Keratinocyte (primary cell): ENCODE results near the gene KCNMA1. TPM values are rescaled to one million over a fixed set of nuclear protein-coding genes. Genes with fewer than 3 reads are reported as not detected.

Experiments used
- DNase-seq: peaks from one replicate; pipeline ENCODE4 v3.0.0-alpha.2; 2011; ENCODE audit warnings: low read depth, missing footprints, low spot score
- FAIRE-seq: peaks from 2 replicates; lab custom pipeline; 2011; peaks lifted over from hg19 to GRCh38; lab: Jason Lieb, UNC
- H2AFZ ChIP-seq: 2 replicates; pipeline ENCODE4 v1.6.0; 2012; ENCODE audit warnings: low read length, control low read depth, inconsistent platforms; ENCODE audit not compliant: control insufficient read depth
- H3K27ac ChIP-seq: 2 replicates; pipeline ENCODE4 v1.5.1; 2011; ENCODE audit warnings: low read length; ENCODE audit not compliant: control insufficient read depth, insufficient read depth
- H3K27me3 ChIP-seq: 3 replicates; pipeline ENCODE4 v1.6.0; 2011; ENCODE audit warnings: low read length; ENCODE audit not compliant: control insufficient read depth, insufficient read depth; ENCODE audit errors: extremely low read depth
- H3K36me3 ChIP-seq, 2 experiments: 2 replicates in 1 of 2; 3 replicates in 1 of 2; pipeline ENCODE4 v1.5.1; 2011; ENCODE audit warnings: low read length in 2 of 2, mild to moderate bottlenecking in 1 of 2; ENCODE audit not compliant: control insufficient read depth in 2 of 2, insufficient read depth in 2 of 2; ENCODE audit errors: extremely low read depth in 1 of 2
- H3K4me1 ChIP-seq: 3 replicates; pipeline ENCODE4 v1.5.1; 2011; ENCODE audit warnings: low read length; ENCODE audit not compliant: control insufficient read depth, insufficient read depth; ENCODE audit errors: extremely low read depth
- H3K4me2 ChIP-seq: 3 replicates; pipeline ENCODE4 v1.6.0; 2011; ENCODE audit warnings: low read depth, low read length; ENCODE audit not compliant: control insufficient read depth, insufficient read depth; ENCODE audit errors: extremely low read depth
- H3K4me3 ChIP-seq, 3 experiments: fragments of 200-600 bp in 1 of 3; sonication (generic) in 1 of 3; 2 replicates in 2 of 3; 3 replicates in 1 of 3; pipeline ENCODE4 v1.5.1; 2011 to 2016; ENCODE audit warnings: low read length in 3 of 3, mild to moderate bottlenecking in 3 of 3, control low read depth in 2 of 3, inconsistent platforms in 1 of 3, low read depth in 1 of 3, mixed read lengths in 1 of 3, mixed run types in 1 of 3, moderate library complexity in 1 of 3; ENCODE audit not compliant: control insufficient read depth in 2 of 3, insufficient read depth in 2 of 3; ENCODE audit errors: extremely low read depth in 1 of 3
- H3K79me2 ChIP-seq: 2 replicates; pipeline ENCODE4 v1.6.0; 2012; ENCODE audit warnings: low read length; ENCODE audit not compliant: control insufficient read depth, insufficient read depth
- H3K9ac ChIP-seq: 3 replicates; pipeline ENCODE4 v1.6.0; 2011; ENCODE audit warnings: low read length; ENCODE audit not compliant: control insufficient read depth, insufficient read depth; ENCODE audit errors: extremely low read depth
- H3K9me1 ChIP-seq: 3 replicates; pipeline ENCODE4 v1.6.0; 2011; ENCODE audit warnings: low read length; ENCODE audit not compliant: control insufficient read depth, insufficient read depth; ENCODE audit errors: extremely low read depth
- H3K9me3 ChIP-seq: 2 replicates; pipeline ENCODE4 v1.5.1; 2012; ENCODE audit warnings: low read depth, low read length; ENCODE audit not compliant: control insufficient read depth
- H4K20me1 ChIP-seq: 3 replicates; pipeline ENCODE4 v1.6.0; 2011; ENCODE audit warnings: low read length; ENCODE audit not compliant: control insufficient read depth, insufficient read depth; ENCODE audit errors: extremely low read depth
- EZH2 ChIP-seq: IDR thresholded peaks from one replicate; pipeline ENCODE4 v1.6.1; 2012; ENCODE audit warnings: inconsistent platforms, mild to moderate bottlenecking, low read length, moderate library complexity
- dilution Hi-C: fragments of 300-500 bp; cut with MboI; formaldehyde crosslinking; loops from one replicate; pipeline ENCODE4 v1.7.0; 2020; ENCODE audit warnings: low sequenced_read_pairs; ENCODE audit not compliant: extremely low pct_ligation_motif_present
- polyA plus RNA-seq, 5 experiments: library from polyadenylated mRNA; depleted of rRNA in 3 of 5; stranded (reverse) in 3 of 5; stranded (forward) in 1 of 5; unstranded in 1 of 5; fragments of >200 nt; gene quantifications; 1 replicate in 1 of 5; 2 replicates in 3 of 5; 3 replicates in 1 of 5; pipeline versions ENCODE4 v1.2.1 to v1.2.3, GENCODE V29; 2011 to 2012; ENCODE audit warnings: missing spikeins in 2 of 5, low read depth in 1 of 5, low replicate concordance in 1 of 5
- TF ChIP-seq, protein P1 (sequence below), 3 experiments: IDR thresholded peaks in 1 of 3; conservative IDR thresholded peaks in 1 of 3; optimal IDR thresholded peaks in 1 of 3; 2 replicates in 2 of 3; 3 replicates in 1 of 3; pipeline versions ENCODE3 to v1.5.1; 2011; ENCODE audit warnings: low read length in 3 of 3, mild to moderate bottlenecking in 3 of 3, moderate library complexity in 2 of 3, control low read depth in 1 of 3, inconsistent platforms in 1 of 3; ENCODE audit not compliant: insufficient read depth in 2 of 3; ENCODE audit errors: extremely low read depth in 1 of 3

KCNMA1 gene
- polyA plus RNA-seq, 1 donor (not counting 4 experiments of a cell fraction or from before 2014, with no cell fraction given), result 6.3 TPM

DNA sequence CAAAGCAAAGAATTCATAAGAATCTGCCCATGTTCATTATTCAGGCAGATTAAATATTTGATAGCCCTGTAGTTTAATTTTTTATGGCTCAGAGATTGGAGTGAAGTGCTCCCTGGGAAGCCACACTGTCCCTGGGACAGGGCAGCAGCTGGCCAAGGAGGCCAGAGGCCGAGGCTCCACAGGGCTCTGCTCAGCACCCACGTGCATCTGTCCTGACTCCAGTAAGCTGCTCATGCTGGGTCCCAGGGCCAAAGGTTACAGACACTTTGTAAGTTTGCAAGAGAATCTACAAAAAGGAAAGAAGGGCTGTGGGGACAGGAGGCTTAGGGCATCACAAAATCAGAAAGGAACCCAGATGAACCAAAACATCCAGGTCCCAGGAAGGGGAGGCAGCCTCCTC lies 155.5 kb downstream of the KCNMA1 start:
- no peaks in the 10 kb centered on the region for H3K9me1 ChIP-seq
- DNase-seq (no peak), FAIRE-seq (no peak)
- TF ChIP-seq, protein P1, sequence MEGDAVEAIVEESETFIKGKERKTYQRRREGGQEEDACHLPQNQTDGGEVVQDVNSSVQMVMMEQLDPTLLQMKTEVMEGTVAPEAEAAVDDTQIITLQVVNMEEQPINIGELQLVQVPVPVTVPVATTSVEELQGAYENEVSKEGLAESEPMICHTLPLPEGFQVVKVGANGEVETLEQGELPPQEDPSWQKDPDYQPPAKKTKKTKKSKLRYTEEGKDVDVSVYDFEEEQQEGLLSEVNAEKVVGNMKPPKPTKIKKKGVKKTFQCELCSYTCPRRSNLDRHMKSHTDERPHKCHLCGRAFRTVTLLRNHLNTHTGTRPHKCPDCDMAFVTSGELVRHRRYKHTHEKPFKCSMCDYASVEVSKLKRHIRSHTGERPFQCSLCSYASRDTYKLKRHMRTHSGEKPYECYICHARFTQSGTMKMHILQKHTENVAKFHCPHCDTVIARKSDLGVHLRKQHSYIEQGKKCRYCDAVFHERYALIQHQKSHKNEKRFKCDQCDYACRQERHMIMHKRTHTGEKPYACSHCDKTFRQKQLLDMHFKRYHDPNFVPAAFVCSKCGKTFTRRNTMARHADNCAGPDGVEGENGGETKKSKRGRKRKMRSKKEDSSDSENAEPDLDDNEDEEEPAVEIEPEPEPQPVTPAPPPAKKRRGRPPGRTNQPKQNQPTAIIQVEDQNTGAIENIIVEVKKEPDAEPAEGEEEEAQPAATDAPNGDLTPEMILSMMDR (optimal IDR thresholded peaks at IDR 0.05 in 1 of 3, IDR thresholded peaks at IDR 0.05 in 1 of 3, conservative IDR thresholded peaks at IDR 0.05 in 1 of 3; ENCODE audit: extremely low read depth in 1 of 3, insufficient read depth in 2 of 3, low read length in 3 of 3), result no peak
- TF ChIP-seq EZH2, result no peak
- H3K9ac ChIP-seq, result no peak overlapping the region
- H4K20me1 ChIP-seq, result no peaks in the 10 kb centered on the region
- dilution Hi-C loops, result no loop called here
- H3K4me2 ChIP-seq, result no peak overlapping the region
- no peaks in the 10 kb centered on the region for H3K36me3 ChIP-seq
- H3K9me3 ChIP-seq, result no peaks in the 10 kb centered on the region
- no peak overlapping the region for H2AFZ ChIP-seq
- no peak overlapping the region for H3K27ac ChIP-seq
- H3K79me2 ChIP-seq, result no peaks in the 10 kb centered on the region
- no peak overlapping the region for H3K4me3 ChIP-seq
- H3K4me1 ChIP-seq, result peaks cover 3% of the 10 kb centered on the region
- H3K27me3 ChIP-seq, result no peaks in the 10 kb centered on the region

- H3K27ac ChIP-seq, result no peak overlapping the region
- no peaks in the 10 kb centered on the region for H4K20me1 ChIP-seq
- H3K4me2 ChIP-seq, result no peak overlapping the region
- dilution Hi-C loops, result no loop called here
- FAIRE-seq, result no peak
- H3K79me2 ChIP-seq, result no peaks in the 10 kb centered on the region
- H2AFZ ChIP-seq, result no peak overlapping the region
- no peaks in the 10 kb centered on the region for H3K36me3 ChIP-seq
- no peaks in the 10 kb centered on the region for H3K9me3 ChIP-seq
- H3K9ac ChIP-seq, result no peak overlapping the region
- peaks cover 5% of the 10 kb centered on the region for H3K4me1 ChIP-seq
- no peak for DNase-seq
- H3K9me1 ChIP-seq, result no peaks in the 10 kb centered on the region
- no peaks in the 10 kb centered on the region for H3K27me3 ChIP-seq
- TF ChIP-seq, protein P1 (optimal IDR thresholded peaks at IDR 0.05 in 1 of 3, IDR thresholded peaks at IDR 0.05 in 1 of 3, conservative IDR thresholded peaks at IDR 0.05 in 1 of 3; ENCODE audit: extremely low read depth in 1 of 3, insufficient read depth in 2 of 3, low read length in 3 of 3), result no peak
- no peak for TF ChIP-seq EZH2
- H3K4me3 ChIP-seq, result no peak overlapping the region
These were observed 158.0 kb downstream of the KCNMA1 start for GRCh38 chr10:77479586-77479985.
